ENCODE data around the gene ATRNL1.
"Not testable (repeated sequence)": the region's sequence is repeated elsewhere in the genome, so short reads cannot be mapped to it uniquely, and the experiment has no call there.

The ATRNL1 gene

DNA sequence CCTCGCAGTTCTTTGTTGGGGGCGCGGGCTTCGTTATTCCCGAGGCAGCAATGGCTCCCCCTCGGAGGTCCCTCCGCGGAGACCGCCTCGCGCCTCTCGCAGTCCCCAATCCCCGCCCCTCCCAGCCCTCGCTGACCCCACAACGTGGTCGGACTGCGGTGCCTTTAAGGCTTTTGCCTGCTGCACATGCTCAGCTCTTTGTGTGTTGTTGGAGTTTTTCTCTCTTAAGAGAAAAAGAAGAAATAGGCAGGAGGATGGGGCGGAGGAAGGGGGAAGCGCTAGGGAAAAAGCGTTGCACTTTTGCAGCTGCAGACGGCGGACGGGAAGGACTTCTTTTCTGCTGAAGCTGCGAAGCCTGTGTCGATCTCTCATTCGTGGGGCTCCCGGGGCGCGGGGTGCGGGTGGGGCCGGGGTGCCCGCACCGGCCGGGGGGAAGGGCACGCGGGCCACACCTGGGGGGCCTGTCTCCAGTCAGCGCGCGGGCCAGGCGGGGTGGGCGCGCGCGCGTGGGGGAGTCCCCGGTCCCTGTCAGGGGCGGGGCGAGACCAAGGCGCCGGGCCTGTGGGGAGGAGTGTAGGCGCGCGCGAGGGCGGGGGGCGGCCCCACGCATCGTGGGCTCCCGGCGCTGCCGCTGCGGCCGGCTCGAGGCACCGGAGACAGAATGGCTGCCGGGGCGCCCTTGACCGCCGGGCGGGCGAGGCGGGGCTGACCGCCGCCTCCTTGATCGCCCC lies 445 bp upstream of the ATRNL1 start:
- peak; percentile 92 for DNase-seq

DNA sequence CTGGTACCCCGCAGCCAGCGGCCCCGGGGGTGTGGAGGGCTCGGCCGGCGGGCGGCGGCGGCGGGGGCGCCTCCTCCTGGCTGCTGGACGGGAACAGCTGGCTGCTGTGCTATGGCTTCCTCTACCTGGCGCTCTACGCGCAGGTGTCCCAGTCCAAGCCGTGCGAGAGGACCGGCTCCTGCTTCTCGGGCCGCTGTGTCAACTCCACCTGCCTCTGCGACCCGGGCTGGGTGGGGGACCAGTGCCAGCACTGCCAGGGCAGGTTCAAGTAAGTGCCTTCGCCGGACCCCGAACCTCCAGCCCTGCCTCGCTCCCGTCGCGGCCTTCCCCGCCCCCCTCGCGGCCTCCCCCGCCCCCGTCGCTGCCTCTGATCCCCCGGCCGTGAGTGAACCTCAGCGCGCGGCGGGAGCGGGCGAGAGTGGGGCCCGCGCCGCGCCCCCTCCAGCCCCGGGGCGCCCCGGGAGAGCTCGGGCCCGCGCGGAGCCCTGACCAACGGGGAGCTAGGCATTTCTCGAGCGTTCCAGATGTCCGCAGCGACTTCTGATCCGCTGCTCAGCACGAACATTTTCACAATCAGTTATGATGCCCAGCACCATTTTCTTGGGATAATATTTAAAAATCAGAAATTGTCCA lies 727 bp downstream of the ATRNL1 start:
- DNase-seq = no peak

DNA sequence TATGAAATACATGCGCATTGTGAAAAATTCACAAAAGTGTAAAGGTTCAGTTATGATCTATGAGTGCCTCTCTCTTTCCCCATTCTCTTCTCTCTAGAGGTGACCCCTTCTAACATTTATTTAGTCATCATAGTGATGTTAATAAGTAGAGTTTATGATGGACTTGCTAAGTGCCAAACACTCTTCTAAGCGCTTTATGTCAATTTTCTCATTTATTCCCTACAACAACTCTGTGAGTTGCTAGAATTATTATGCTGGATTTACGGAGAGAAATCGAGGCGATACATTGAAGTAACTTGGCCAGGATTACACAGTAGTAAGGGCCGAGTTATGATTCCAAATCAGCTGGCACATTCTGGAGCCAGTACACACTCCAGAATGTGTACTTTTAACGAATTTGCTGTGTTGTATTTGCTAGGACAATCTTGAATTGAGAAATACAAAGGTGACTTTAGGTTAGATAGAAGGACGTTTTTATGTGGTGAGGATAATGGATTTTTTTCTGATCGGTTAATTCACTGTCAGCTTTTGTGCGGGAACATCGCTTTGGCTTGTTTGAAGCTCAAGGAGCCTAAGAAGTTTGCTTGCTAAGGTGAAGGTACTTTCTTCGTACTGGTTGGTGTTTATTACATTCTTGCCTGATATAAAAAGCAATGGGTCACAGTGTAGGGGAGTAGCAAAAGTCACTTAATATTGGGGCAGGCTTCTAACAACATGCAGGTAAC lies 1.4 kb downstream of the ATRNL1 start:
- peak; percentile 67 for DNase-seq

DNA sequence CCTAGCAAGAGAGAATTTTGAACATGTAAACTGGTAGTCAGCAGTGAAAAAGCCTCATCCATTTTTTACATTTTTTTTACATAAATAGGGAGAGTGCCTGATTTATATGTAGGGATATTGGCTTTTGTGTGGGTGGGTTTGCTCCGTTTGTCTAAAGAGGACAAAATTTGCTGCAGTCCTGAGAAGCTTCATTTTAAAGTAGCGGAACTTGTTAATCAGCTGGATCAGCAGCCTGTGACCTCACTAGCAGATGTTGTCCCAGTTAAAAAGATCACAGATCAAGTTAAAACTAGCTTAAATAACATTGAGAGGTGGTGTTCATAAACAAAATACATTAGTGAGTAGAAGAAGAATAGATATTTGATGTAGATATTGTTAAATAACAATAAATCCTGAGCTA lies 2.6 kb downstream of the ATRNL1 start:
- peak; percentile 31 for DNase-seq

DNA sequence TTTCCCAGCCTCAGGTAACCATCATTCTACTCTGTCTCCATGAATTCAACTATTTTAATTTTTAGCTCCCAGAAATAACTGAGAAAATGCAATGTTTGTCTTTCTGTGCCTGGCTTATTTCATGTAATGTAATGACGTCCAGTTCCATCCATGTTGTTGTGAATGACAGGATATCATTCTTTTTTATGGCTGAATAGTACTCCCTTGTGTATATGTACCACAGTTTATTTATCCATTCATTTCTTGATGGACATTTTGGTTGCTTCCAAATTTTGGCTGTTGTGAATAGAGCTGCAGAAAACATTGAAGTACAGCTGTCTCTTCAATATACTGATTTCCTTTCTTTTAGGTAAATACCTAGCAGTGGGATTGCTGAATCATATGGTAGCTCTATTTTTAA lies 10.5 kb downstream of the ATRNL1 start:
- no peak for DNase-seq

DNA sequence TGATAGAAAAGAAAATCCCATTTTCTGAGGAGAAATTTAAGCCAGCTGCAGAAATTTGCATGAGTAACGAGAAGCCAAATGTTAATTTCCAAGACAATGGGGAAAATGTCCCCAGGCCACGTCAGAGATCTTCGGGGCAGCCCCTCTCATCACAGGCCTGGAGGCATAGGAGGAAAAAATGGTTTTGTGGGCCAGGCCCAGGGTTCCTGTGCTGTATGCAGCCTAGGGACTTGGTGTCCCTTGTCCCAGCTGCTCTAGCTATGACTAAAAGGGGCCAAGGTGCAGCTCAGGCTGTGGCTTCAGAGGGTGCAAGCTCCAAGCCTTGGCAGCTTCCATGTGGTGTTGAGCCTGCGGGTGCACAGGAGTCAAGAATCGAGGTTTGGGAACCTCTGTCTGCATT lies 12.2 kb downstream of the ATRNL1 start:
- not testable (repeated sequence) for DNase-seq

DNA sequence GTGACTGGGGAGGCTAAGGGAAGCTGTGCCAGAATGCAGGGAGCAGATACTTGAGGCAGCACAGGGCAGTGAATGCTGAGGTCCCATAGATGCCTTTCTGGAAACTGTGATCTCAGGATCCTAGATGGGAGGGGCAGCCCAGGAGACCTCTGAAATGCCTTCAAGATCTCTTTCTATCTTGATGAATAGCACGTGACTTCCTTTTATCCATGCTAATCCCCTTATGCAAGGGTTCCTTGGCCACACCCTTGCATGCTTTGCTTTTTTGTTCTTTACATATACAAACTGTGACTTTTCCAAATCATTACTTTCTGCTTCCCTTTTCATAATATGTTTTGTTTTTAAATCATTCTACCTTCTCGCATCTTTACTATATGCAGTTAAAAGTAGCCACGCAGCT lies 14.7 kb downstream of the ATRNL1 start:
- DNase-seq = no peak

DNA sequence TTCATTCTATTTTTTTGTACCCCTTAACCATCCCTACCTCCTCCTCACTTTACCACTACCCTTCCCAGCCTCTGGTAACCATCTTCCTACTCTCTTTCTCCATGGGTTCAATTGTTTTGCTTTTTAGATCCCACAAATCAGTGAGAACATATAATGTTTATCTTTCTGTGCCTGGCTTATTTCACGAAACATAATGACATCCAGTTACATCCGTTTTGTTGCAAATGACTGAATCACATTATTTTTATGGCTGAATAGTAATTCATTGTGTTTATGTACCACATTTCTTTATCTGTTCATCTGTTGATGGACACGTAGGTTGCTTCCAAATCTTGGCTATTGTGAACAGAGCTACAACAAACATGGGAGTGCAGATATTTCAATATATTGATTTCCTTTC lies 24.1 kb downstream of the ATRNL1 start:
- DNase-seq = no peak

DNA sequence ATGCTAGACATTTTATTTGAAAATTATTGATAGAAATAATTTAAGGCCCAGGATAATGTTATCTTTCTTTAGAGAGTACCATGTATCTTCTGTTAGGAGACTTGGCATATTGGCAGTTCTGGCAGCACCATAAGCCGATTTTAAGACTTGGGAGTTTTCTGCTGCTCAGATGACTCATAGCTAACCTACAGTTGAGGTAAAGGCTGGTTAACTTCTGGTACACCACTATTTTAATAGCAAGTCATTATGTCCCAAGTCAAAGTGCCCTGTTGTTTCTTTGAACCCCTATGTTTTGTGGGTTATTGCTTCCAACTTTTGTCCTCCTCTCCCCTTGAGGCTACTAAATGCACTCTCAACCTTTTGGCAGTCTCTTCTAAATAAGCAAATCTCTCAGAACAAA lies 25.2 kb downstream of the ATRNL1 start:
- no peak for DNase-seq

DNA sequence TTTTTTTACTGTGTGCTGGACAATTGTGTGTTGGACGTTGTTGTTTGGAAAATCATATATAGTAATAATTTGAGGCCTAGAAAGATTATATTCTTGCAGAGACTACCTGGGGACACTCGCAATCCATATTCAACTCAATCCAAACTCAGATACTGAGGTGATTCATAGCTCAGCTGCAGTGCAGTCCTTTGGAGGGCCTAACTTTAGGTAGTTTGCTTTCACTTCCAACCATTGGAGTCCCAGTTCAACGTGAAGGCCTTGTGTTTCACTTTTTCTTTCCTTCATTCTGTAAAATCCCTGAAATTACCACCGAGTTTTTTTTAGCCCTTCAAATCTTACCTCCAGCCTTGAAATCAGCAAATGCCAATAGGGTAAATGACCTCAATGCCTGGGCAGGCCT lies 32.3 kb downstream of the ATRNL1 start:
- no peak for DNase-seq

DNA sequence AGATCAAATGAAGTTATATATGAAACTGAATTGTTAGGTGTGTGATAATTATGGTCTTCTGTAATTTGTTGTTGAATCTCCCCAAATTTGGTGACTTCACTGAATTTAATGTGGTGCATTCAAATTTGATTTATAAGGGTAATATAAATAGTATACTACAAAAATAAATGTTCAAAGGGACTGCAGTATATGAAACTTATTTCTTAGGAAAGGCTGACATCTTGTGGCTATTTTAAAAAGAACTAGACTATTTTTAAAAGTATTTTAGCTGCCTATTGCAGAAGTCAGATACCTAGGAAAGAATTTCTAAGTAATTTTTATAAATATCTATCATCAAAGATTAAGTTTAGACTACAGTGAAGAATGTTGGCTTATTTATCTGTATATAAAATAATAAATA lies 36.6 kb downstream of the ATRNL1 start:
- peak; percentile 76 for DNase-seq

DNA sequence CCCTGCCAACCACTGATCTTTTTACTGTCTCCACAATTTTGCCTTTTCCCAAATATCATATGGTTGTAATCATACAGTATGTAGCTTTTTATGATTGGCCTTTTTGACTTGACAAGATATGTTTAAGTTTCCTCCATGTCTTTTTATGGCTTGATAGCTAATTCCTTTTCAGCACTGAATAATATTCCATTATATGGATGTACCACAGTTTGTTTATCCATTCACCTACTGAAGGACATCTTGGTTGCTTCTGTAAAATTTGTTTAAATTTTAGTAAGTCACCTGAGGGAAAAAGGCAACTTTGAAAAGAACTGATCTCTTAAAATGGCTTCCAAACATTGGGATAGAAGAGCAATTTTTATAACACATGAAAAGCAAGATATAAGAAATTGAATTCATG lies 43.5 kb downstream of the ATRNL1 start:
- DNase-seq = no peak

DNA sequence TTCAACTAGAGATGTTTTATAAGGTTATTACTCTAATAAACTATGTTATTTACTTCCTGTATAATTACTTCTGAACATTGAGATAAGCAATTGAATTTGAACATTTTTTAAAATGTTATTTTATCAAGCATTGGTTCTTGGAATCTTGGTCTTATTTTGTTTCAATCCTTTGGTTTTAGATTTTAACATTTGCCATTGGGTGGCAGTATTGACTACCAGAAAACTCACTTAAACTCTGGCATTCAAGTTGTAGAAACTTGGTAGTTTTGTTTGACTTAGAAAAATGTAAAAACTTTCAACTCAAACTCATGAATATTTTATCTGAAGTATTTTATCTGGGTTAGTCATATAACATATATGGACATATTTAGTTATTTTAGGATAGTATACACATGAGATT lies 48.1 kb downstream of the ATRNL1 start:
- DNase-seq = peak; percentile 37

DNA sequence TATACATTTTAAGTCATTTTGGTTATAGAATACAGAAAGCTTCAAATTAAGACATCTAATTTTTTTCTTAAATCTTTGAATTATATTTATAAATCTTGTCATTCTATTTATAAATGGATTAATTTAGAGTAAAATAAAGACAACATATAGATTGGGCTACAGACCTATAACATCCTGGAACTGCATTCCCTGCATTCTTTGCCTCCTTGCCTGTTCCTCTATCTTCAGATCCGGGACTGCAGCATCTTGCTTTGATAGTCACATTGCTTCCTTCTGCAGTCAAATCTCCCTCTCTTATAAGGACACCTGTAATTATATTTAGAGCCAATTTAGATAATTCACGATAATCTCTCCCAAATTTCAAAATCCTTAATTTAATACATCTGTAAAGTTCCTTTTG lies 64.2 kb downstream of the ATRNL1 start:
- no peak for DNase-seq

DNA sequence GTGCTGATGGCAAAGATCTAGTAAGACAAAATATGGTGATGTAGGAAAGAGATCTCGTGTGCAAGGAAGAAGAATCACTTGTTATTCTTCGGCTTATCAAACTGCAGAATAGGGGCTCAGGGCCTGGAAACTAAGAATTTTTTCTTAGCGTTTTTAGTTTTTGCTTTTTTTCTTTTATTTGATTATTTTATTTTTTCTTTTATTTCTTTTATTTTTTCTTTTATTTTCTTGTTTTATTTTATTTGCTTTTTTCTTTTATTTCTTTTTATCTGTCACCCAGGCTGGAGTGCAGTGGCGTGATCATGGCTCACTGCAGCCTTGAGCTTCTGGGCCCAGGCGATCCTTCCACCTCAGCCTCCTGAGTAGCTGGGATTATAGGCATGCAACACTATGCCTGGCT lies 70.0 kb downstream of the ATRNL1 start:
- DNase-seq = no peak

DNA sequence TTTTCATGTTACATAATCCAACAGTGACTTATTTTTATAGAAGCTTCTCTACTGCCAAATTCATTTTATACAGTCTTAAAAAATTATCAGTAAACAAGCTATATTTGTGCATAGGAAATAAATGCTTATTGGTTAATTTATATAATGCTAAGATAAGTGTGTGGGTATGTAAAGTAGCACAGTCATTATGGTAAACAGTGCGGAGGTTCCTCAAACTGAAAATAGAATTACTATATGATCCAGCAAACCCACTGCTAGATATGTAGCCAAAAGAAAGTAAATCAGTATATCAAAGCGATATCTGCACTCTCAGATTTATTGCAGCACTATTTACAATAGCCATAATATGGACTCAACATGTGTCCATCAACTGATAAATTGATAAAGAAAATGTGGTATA lies 71.1 kb downstream of the ATRNL1 start:
- no peak for DNase-seq

DNA sequence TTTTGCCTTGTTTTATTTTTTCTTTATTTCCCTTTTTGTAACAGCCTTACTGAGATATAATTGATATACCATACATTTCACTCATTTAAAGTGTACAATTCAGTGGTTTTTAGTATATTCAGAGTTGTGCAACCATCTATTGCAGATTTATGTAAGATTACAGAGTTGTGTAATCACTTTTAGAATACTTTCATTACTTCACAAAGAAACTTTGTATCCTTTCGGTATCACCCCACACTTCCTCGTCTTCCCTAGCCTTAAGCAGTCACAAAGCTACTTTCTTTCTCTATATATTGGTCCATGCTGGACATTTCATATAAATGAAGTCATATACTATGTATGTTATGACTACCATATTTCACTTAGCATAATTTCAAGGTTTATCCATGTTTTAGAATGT lies 74.6 kb downstream of the ATRNL1 start:
- DNase-seq = no peak

DNA sequence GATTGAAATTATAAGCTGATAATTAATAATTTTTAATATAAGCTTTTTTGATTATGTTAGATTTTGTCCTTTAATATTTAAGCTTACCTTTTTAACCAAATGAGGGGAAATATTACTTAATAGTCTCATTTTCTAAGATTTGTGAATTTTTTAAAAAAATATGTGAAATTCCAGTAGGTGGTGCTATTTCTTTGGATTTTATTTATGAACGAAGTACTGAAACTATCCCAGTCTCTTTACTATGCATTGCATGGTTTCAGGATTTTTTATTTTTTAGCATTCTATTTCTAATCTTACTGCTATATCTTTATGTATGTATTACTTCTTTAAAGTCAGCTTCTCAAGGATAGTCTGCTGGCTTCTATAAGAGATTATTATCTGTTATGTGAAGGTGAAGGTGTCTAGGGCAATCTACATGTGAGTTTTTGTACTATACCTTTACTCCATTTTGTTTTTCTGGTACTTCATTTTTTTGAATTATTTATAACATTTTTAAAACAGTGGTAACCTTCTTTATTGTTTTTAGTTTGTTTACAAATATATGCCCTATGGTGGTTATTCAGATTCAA lies 78.3 kb downstream of the ATRNL1 start:
- peak; percentile 40 for DNase-seq

DNA sequence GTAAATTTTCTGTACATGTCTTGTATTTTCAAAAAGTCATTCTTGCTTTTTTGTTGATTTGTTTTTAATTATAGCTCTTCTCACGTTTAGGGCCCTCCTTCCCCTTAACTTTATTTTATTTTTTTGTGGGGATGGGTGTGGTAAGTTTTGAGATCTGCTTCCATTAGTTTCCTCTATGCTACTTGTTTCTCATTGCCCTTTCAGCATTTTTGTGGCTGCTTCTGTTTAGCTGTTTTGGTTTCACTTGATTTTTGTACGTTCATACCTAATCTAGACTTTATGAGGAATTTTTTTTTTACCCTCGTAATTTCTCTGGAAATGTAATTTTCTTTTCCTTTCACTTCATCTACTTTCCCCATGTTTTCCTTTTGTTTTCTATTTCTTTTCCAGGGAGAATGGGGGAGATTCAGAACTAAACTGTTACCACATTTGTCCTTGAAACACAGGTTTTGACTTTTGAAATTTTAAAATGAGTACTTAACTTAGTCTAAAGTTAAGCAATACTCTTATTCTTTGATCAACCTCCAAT lies 80.8 kb downstream of the ATRNL1 start:
- no peak for DNase-seq

DNA sequence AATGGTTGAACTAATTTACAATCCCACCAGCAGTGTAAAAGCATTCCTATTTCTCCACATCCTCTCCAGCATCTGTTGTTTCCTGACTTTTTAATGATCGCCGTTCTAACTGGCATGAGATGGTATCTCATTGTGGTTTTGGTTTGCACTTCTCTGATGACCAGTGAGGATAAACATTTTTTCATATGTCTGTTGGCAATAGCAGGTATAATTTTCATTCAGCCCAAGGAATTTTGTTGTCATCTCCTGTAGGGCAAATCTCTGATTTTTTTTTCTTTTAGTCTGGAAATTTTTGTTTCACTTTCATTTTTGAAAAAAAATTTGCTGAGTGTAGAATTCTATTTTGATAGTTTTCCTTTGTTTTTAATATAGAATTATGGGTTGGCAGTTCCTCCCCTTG lies 114.1 kb downstream of the ATRNL1 start:
- DNase-seq = not testable (repeated sequence)

DNA sequence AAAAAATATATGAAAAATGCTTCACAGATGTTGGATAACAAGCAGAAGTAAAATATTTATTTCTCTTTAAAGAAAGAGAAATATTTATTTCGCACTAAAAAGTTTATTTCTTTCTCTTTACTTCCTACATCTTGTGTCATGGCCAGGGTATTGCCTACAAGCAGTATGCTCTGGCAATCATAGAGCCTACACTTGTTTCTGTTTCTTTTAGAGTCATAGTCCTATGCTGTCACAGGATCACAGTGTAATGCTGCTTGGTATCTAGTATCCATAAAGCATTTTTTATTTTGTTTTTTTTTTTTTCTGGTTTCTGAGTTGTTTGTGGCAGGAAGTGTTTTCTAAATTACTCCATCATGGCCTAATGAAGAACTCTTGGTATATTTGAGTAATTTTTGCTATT lies 116.0 kb downstream of the ATRNL1 start:
- DNase-seq = no peak

DNA sequence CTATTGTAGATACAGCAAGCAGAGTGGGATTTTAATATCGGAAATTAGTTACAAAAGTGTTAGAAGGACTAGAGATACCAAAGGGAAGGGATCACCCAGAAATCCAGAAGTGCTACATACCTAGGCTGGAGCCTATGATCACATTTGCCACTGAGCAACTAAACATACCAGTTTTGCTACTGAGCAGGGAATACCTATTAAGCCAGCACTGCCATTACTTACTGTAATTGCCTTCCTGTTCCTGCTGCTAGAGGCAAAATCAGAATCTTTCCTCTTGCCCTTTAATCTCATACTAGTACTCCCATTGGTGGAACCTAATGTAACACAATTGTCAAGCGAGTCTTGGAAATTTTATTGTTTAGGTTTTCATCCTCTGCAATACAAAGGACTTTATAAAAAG lies 121.7 kb downstream of the ATRNL1 start:
- no peak for DNase-seq

DNA sequence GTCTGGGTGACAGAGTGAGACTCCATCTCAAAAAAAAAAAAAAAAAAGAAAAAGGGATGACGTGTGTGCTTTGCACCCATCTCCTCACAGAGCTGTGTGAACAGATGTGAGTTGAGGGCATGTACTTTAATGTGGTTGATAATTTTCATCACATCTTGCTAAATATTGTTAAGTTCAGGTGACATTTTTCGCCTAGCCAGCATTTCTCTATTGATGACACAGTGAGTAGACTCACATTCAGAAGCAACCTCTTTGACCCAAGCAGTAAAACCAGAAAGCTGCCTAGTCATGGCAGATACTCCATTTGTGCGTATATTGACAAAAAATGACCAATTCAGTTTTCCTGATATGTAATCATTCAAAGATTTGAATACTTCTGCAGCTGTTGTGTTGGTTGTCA lies 126.0 kb downstream of the ATRNL1 start:
- no peak for DNase-seq

DNA sequence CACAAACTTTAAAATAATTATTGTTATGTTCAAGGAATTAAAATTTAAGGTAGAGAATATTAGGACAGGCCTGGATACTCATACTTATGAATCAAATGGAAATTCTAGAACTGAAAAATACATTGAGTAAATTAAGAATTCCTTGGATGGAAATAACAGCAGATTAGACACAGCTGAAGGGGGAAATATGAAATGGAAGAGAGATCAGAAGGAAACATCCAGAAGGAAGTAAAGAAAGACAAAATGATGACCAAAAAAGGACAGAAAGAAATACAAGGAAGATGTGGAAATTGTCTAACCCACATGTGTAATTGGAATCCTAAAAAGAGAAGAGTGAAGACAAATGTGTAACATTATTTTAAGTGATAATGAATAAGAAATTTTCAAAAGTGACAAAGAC lies 128.9 kb downstream of the ATRNL1 start:
- no peak for DNase-seq

Measured in eye (tissue), 1 donor.